ENCODE results near the gene NOX3.
A peak's percentile ranks its signal among the peaks of the same experiment; 100 is the strongest.

NOX3 gene

DNA sequence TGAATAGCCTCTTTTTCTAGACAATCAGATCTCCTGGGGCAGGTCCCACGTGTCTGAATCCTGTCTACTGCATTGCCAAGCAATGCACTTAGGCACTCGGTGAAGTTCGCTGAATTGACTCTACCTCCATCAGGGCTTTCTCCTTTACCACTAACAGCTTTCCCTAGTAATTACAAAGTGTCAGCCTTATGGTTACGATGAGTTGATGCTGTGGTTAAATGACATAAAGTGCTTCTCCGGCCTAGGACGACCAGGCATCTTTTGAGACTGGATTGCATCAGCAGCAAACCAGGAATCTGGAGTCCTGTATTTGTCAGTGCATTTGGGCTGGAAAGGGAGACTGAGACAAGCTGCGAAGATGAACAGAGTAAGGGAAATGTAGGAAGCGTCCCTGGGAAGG, 21.5 kb downstream of the NOX3 start:
- no peak for DNase-seq (ENCODE audit: low read depth)

DNA sequence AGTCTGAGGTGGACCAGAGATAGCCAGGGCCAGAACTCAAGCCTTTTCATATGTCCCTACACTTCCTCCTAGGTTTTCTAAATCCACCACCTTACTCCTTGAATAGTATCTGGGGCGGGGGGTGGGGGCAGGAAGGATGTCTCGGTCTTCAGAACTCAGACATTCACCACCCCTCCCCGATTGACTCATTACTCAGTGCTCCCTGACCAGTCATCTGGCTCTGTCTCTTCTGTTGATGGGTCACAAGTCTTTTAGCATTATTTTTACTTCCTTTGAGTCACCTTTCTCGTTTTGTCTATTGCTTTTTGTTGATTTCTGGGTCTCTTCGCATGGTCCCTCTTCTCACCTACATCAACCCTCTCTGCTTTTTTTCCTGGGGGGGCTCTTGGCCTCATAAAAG, 23.3 kb downstream of the NOX3 start:
- no peak for DNase-seq (ENCODE audit: low read depth)

DNA sequence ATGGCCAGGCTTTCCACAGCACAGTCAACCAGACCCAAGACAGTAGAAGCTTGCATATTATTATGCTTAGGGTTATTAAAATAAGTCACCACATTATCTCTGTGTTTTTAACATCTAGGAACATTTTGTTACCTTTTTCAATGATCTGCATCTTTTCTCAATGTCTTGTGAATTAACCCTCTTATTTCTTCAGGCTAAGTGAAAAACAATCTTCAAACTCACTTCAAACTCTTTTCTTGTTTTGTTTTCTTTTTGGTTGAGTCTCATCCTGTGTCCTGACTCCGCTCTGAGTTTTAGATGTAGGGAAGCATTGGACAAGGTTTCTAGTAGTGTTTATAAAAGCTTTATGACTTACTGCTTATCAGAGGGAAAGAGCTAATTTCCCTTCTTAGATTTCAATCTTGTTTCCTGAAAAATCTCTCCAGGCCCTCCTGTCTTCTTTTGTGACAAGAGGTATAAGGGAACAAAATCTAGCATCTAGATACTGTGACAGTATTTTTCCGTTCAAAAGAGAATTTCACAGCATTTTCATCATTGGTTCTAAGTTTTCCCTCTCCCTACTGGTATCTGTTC, 26.2 kb downstream of the NOX3 start:
- no peak for DNase-seq (ENCODE audit: low read depth)

DNA sequence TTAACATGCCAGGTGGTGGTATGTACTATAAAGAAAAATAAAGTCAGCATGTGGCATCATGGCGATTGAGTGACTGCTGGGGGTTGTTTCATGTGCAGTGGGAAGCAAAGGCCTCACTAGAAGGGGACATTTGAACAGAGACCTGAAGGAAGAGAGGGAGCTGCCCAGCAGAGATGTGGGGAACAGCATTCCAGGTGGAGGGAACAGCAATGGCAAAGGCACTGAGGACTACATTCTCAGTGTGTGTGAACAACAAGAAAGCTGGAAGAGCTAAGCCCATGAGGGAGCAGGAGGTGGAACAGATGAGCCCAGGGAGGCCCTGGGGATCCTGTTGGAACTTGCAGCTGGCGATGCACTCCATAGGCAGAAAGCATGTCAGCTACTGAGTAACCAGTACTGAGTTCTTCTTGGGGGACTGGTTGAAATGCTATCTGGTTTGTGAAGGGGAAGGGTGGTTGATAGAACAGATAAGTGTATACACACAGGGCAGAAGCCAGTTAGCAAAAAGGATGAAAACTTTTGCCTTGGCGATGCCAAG, 29.2 kb downstream of the NOX3 start:
- DNase-seq (ENCODE audit: low read depth) = no peak

DNA sequence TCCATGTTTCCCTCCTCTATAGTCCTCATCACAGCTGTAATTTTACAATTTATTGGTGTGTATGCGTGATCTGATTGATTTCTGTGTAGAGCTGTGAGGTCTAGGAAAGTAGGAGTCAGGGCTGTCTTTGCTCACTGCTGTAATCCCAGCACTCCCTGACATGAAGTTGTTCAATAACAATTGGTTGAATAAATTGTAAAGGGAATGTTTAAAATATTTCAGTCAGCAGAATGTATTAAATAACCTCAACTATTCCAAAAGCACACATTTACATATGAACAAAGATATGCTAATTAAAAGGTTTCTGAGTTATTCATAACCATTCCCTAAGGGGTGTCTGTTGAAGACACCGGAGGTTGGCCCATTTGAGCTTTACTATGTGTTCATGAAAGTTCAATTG, 31.5 kb downstream of the NOX3 start:
- no peak for DNase-seq (ENCODE audit: low read depth)

DNA sequence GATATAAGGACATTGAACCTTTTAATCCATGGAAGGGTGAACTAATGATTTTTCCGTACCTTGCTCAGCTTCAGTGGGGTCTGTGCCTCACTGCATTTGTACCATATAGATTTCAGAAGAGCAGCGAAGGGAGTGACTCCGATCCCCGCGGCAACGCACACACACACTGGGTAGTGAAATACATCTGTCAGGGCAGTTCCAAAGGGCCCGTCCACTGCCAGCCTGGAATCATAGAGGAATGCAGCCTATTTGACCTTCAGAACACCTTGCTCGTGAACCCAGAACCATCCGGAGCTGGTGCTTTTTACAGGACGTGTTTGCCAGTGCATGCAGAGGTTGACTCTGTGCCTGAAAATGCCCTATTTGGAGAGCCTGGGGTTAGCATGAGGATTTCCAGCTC, 33.0 kb downstream of the NOX3 start:
- DNase-seq (ENCODE audit: low read depth) = no peak

DNA sequence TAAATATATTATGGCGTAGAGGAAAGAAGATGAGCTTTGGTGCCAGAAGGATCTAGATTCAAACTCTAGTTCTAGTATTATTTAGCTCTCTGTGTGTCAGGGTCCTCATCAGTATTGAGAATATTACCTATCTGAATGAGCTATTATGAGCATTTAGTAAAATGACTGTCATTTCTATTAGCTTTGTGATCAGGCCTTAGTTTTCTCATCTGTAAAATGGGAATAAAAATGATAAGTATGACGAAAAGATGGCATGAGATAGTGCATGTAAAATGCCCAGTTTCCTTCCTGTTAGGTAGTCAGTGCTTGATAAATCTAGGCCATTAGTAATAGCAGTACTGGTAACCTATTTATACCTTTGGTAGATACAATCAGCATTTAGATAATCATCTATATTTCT, 35.1 kb downstream of the NOX3 start:
- no peak for DNase-seq (ENCODE audit: low read depth)

DNA sequence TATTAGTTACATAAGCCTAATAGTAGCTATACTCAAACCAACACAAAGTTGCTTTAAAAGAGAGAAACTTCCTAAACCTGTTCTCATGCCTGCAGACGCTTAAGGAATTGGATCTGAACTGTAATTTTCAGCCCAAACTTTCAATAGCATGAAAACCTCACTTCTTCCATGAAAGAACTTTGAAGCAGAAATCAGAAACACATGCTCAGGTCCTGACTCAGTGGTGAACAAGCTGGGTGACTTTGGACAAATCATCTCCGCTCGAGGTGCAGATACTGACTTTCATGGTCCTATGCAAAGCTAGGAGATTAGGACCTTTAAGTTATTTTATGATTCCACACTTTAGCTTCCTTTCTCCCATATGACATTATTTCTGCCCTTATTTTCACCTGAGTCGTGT, 36.5 kb downstream of the NOX3 start:
- DNase-seq (ENCODE audit: low read depth) = no peak

DNA sequence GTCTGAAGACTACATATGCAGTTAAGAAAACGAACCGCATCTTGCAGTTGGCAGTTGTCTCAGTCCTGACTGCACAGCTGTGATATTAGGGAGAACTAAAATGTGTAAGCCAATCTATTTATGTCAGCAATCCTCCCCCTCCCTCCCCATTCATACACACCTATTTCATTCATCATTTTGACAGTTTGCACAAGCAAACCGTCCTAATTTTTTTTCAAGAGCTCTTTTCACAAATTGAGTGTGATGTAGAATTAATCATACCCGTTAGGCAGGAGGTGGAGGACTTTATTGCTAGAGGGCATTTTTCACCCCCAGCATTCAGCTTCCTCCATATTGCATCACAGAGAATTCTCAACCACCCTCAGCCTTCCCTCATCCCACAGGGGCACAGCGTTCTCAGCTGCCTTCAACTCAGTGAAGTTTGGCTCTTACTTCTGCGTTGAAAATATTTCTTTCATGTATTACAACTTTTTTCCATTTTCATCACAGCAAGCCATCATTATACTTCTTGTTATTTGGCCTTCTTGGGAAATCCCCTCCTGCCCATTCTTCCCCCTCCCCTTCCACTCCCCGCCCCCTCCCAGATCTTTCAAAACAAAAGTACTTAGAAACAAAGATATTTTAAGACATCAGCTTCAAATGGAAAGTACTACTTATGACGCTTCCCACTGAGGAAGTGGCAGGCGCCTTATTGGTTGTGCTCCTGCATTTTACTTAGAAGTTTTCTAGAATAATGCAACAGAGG, 37.5 kb downstream of the NOX3 start:
- DNase-seq (ENCODE audit: low read depth) = peak; percentile 28

DNA sequence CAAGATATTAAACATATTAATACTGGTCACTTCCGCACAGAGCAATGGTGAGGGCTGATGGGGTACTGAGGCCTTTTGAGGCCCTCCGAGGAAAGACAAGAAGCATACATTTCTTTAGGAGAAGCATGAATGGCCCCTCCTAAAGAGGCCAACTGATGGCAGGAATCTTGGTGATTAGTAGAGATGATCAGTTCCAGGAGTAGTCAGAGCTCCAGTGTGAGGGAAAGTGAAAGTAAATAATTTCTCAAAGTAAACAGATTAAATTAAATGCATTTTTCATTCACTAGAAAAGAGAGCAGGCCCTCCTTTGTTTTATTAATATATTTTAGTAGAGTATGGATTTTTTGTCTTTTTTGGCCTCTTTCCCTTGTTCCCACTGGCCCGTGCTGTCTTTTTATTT, 38.2 kb downstream of the NOX3 start:
- no peak for DNase-seq (ENCODE audit: low read depth)

DNA sequence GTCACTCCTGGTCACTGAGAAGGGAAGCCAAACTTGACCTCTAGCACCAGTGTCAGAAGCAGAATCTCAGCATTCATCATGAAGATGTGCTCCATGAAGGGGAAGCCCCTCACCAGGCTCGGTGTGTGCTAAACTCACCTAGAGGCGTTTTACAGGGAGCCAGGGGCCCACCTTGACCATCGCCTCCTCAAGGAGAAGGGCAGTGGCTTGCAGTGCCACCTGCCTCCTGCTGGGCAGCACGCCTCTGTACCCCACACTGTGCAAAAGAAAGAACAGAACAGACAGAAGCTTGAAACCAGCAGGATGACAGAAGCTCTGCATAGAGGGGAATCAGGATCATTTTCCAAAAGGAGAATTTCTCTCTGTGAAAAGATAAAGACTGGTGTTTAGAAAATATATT, 39.7 kb downstream of the NOX3 start:
- DNase-seq (ENCODE audit: low read depth) = no peak

DNA sequence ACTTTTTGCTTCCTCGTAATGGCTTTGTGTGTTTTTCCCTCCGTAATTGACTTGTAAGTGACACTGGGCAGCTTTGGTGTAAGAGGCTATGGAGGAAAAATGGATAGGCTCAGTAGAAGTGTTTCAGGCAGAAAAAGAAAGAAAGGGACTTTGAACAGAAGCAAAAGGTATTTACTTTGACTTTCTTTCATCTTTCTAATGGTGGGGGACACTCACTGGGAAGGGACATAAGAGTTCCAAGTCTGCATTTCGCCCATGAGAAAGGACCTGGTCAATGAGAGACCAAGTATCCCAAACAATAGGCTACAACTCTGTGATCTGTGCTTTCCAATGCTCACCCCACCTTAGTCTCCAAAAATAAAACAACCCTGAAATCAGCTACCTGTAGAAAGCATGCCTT, 41.6 kb downstream of the NOX3 start:
- DNase-seq (ENCODE audit: low read depth) = no peak

DNA sequence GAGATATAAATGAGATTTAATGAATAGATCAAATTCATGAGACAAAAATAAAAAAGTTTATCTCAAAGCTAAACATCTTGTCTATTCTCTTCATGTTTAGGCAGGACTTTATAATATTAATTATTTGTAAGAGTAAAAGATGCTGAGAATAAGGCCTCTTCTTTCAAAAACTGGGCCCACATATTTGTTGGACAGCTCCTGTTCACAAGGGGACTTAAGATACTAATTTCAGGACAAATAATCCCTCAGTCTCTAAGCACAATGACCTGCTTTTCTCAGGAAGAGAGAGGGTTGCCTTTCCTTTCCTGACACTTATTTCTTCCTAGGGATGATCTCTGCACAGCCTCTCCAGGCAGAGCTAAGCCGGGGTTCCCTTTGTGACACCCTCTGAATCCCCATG, 43.3 kb downstream of the NOX3 start:
- DNase-seq (ENCODE audit: low read depth) = peak; percentile 34

DNA sequence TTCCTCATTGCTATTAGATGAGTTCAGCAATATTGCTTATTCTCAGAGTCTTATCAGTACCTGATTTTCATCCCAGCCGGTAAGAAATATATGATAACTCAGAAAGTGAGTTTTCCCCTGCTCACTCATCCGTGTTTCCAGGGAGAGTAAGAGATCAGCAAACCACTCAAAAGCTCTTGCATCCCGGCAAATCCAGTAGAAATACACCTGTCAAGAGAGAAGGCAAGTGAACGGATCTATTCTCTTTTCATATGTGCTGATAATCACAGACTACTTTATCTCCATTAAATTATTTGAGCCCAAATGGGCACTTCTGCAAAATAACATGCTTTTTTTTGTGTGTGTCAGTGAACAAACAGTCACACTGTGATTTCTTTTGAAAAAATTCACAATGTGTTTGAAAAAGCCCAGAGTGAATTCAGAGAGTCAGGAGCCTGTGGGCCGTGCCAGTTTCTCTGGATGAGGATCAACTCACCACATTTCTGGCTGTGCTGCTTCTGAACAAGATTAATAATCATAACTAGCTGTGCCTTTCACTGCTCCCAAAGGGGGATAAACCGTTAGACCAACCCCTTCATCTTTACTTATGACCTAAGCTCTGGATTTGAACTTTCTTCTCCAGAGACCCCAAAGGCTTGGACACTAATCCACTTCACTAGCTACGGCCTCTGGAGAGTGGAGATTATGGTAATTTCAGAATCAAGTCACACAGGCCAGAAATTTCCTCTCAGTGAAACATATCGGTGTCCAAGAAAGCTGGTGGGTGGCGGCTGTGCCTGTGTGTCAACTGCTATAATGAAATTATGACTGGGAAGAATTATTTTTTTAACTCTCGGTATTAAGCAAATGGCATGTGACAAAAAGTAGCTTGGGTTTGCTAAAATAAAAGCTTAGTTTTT, 44.2 kb downstream of the NOX3 start:
- no peak for DNase-seq (ENCODE audit: low read depth)

DNA sequence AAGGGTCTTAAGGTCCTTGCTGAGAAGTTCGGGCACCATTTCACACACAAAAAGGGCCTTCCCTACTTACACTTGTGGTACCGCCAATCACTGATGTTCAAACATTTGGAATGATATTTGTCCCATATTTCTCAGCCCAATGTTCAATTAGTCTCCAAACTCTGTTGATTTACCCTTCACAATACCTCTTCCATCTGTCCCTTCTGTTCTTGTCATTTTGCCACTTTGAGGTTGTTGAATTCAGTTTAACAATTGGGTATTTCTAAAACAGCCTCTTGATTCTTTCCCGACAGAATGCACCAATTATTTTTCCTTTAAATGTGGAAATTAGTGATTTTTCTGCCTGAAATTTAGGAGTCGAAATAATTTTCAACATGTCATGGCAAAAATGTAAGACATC, 46.2 kb downstream of the NOX3 start:
- DNase-seq (ENCODE audit: low read depth) = no peak

DNA sequence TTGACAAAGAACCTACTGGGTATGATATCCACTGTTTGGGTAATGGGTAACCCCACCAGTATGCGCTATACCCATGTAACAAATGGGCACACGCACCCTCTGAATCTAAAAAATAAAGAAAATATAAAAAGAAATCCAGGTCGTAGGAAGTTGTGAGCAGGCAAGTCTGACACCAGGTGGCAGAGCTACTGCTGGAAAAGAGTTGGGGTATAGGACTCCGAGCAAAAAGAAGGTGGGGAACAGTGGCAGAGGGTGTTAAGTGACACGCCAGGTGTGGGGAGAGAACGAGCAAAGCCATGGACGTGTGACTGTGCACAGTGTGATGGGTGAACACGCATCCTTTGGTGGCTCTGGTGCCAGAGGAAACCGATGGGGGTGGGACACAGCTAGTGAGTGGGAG, 46.7 kb downstream of the NOX3 start:
- DNase-seq (ENCODE audit: low read depth) = no peak

DNA sequence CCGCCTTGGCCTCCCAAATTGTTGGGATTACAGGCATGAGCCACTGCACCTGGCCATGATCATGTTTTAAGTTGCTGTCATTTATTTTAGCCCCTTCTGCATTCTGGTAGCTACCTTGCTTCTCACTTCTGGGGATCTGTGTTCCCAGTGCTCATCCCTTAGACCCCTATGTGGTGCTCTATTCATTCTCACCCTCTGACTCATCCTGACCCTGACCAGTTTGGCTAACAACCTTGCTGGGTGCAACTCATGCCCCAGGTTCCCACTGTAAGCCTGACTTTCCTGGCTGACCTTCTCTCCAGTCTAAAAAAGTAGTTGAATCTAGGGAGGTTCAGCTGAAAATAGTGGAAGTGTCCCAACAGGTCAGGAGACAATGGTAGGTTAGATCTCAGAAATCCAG, 47.4 kb downstream of the NOX3 start:
- no peak for DNase-seq (ENCODE audit: low read depth)

DNA sequence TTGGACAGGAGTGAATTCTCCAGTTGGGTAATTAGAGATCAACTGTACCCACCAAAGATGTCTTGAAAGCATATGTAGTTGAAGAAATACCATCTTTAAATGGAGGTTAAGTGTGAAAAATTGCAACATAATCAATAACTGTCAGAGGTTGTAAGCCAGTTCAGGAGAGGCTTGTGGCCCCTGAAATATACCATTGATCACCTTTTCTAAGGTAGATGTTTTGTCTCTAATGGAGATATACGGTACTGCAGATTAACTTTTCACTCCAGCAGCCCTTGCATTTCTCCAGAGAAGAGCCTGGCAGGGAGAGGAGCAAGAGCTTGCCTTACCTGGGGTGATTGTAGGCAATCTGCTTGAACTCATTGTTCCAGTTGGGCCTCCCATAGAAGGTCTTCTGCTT, 48.8 kb downstream of the NOX3 start:
- no peak for DNase-seq (ENCODE audit: low read depth)

DNA sequence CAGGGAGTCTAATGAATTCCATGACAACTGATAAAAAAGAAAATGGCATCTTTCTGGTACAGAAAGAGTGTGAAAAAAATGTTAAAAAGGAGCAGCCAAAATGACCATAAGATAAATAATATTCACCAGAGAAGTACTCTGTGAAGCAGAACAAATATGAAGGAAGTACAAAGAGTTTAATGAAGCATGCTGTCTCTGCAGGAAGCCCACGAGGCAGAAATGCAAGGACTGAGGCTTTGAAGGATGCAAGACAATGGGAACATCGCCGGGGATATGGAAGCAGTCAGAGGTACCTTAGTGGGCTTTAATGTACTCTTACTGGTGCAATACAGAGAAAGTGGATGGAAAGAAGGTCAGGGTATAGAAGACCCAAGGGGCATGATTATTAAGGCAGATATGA, 50.7 kb downstream of the NOX3 start:
- DNase-seq (ENCODE audit: low read depth) = no peak

DNA sequence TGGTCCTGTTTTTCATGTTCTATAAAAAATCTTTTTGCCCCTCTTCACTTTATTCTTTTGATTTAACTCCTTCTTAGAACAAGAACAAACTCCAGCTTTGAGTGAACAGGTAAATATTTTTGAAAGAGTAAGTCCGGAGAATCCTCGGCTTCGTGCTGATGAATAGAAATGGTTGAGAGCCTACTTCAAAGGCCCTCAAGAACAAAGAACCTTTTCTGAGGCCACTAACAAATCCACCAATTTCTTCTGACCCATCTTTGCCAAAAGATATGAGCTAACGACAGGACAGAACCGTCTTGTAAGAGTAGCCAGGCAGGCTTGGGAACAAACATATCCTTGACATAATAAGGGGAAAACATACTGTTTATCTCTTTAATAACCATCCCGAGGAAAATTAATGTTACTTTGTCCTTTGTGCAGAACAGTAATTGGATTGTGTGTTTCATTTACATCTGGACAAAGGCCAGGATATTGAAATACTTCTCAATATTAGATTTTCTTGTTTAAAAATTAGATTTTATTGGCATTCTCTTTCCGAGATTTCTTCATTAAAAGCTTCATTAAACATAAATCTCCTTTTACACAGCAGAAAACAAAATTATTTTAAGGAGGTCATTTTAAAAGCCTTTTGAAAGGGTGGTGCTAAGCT, 52.9 kb downstream of the NOX3 start:
- no peak for DNase-seq (ENCODE audit: low read depth)

DNA sequence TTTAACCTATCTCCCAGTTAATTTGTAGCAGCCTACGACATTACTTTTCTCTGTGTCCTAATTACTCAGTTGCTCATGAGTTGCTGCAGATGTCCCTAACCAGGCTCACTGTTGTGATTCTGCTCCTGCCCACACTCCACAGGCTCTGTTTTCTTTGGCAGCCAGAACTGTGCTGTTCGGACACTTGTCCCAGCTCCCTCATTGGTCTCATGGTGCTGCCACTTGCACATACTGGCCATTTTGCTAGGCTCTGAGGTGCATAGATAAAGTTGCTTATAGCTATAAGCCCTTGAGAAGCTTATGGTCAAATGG, 55.0 kb downstream of the NOX3 start:
- DNase-seq (ENCODE audit: low read depth) = no peak

DNA sequence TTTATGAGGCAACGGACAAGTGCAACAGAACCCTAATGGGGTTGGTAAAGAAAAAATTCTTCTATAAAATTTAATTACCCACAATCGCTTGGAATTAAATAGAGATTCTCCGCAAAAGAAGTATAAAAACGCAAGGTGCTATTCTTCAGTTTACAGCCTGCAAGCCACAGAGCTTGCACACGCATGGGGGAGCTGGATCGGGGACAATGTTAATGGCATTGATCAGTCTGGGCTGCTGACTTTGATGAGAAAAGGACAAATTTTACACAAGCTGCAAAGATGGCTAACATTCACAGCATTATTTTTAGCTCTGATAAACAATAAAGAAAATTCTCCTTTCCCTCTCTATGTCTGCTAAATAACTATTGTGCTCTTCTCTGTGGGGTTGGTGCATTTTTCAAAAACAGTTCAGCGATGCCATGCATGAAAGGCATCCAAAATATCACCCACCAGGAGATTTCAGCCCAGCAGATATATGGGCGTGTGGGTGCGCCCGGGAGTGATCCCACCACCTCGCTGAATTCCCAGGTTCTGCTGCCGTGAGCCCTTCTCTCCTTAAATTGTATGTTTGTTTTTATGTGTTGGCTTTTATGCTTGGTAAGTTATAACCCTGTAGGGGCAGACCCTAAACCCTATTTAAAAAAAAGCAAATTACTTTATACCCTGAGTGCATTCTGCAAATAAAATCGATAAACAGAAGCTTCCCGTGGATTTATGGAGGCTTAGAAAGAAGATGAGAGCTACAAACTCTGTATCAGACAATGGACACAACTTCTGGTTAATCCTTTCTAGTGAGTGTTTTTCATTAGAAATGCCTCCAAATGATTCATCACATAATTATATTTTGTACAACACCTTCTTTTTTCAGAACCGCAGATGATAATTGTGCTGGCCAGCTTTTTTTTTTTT, 55.6 kb downstream of the NOX3 start:
- DNase-seq (ENCODE audit: low read depth) = no peak

Data from amniotic epithelial cell (primary cell).